Choroid plexus epithelial cell (primary cell): ENCODE data around the gene ABCA5.
"Not testable (repeated sequence)": the region's sequence is repeated elsewhere in the genome, so short reads cannot be mapped to it uniquely, and the experiment has no call there.

Experiments
- DNase-seq: peaks from one replicate; pipeline ENCODE4 v3.0.0-alpha.2; 2010; ENCODE audit warnings: low read depth
- H3K4me3 ChIP-seq: 2 replicates; pipeline ENCODE4 v1.5.1; 2011; ENCODE audit warnings: low read depth, mild to moderate bottlenecking, control low read depth, low read length, moderate library complexity
- CTCF ChIP-seq: conservative IDR thresholded peaks from 2 replicates; pipeline ENCODE4 v1.5.1; 2011; ENCODE audit warnings: low read depth, mild to moderate bottlenecking, control low read depth, inconsistent platforms, low read length, moderate library complexity

The ABCA5 gene

GRCh38 chr17:69314246-69315065 lies 12.5 kb downstream of the ABCA5 start:
- no peak overlapping the region for H3K4me3 ChIP-seq
- DNase-seq = peak; percentile 23
- TF ChIP-seq CTCF = no peak

- TF ChIP-seq CTCF = no peak
- no peak for DNase-seq
- H3K4me3 ChIP-seq = no peak overlapping the region
These were observed 21.8 kb downstream of the ABCA5 start for GRCh38 chr17:69305177-69305576.

- TF ChIP-seq CTCF = no peak
- no peak for DNase-seq
- H3K4me3 ChIP-seq = no peak overlapping the region
These were observed 24.3 kb downstream of the ABCA5 start for GRCh38 chr17:69302682-69303081.

- no peak overlapping the region for H3K4me3 ChIP-seq
- TF ChIP-seq CTCF = no peak
- DNase-seq = peak; percentile 81
These were observed 26.7 kb downstream of the ABCA5 start for GRCh38 chr17:69300222-69300621.

- not testable (repeated sequence) for H3K4me3 ChIP-seq
These were observed 28.7 kb downstream of the ABCA5 start for GRCh38 chr17:69298120-69298722.

GRCh38 chr17:69287168-69287567 lies 39.8 kb downstream of the ABCA5 start:
- peak; percentile 32 for DNase-seq
- H3K4me3 ChIP-seq = no peak overlapping the region
- no peak for TF ChIP-seq CTCF

More at GRCh38 chr17:69298120-69298722, 28.7 kb downstream of the ABCA5 start:
- not testable (repeated sequence) for DNase-seq

GRCh38 chr17:69286257-69286656 lies 40.7 kb downstream of the ABCA5 start:
- TF ChIP-seq CTCF = no peak
- no peak overlapping the region for H3K4me3 ChIP-seq
- DNase-seq = peak; percentile 21
